ENCODE data around the gene ARHGAP26. TPM values are rescaled to one million over a fixed set of nuclear protein-coding genes. Genes with fewer than 3 reads are reported as not detected.

The ARHGAP26 gene
- total RNA-seq, 4 donors from 2014 or later = 28.2 to 52.3 (median 37.9) TPM

DNA sequence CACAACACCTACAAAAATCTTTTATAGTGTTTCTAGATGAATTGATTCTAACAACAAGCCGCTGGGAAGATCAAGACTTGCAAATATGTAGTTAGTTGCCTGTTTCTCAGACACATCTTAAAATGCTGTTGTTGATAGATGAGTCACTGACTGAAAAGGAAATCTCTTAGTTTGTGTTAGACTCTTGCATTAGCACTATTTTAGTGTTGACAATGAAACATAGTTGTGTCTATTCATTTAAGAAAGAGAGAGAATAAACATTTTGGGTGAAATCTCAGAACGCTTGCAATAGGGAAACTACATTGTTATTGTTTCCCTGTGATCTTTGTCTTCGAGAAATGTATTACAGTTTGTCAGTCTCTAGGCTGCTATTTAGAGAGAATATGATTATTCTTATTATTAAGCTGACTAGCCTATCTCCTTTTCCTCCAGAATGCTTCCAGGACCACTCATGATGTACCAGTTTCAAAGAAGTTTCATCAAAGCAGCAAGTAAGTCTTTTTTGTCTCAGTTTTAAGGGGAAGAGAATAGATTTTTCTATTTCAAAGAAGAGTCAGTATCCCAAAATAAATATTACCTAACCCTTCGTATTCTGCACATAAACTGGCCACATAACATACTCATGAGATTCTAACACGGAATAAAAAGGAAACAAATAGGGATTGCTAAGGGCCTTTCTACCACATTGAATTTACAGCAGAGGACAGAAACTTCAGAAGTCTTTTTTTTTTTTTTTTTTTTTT, 285.6 kb downstream of the ARHGAP26 start:
- peaks cover 8 to 15% of the 10 kb centered on the region in 2 donors for H3K4me1 ChIP-seq
- WGBS, 2 donors = 89 to 90% methylated on average over 5 of the region's 5 CpGs

DNA sequence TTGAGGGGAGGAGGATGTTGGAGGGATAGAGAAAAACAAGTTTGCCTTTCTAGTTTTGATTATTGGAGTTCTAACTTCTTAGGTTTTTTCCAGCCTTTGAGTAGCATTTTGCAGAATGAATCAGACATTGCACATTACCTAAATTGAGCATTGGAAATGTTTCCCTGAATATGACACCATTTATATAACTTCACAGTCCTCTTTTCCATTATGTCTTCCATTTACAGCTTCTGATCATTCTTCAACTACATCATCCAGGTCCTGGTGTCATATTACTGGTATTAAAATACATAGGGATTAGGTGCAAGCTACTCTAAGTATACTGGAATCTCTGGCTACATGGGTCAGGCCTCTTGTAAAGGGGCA, 286.1 kb downstream of the ARHGAP26 start:
- Histone ChIP-seq H3K9me3 (no peaks in the 10 kb centered on the region), H3K36me3 (no peaks in the 10 kb centered on the region), H3K4me3 (replicated peaks in 1 of 3) (no peak overlapping the region), H3K27ac (no peak overlapping the region), H3K4me1 (peaks cover 7 to 11% of the 10 kb centered on the region in 2 donors), H3K27me3 (no peaks in the 10 kb centered on the region)
- TF ChIP-seq, protein P1, sequence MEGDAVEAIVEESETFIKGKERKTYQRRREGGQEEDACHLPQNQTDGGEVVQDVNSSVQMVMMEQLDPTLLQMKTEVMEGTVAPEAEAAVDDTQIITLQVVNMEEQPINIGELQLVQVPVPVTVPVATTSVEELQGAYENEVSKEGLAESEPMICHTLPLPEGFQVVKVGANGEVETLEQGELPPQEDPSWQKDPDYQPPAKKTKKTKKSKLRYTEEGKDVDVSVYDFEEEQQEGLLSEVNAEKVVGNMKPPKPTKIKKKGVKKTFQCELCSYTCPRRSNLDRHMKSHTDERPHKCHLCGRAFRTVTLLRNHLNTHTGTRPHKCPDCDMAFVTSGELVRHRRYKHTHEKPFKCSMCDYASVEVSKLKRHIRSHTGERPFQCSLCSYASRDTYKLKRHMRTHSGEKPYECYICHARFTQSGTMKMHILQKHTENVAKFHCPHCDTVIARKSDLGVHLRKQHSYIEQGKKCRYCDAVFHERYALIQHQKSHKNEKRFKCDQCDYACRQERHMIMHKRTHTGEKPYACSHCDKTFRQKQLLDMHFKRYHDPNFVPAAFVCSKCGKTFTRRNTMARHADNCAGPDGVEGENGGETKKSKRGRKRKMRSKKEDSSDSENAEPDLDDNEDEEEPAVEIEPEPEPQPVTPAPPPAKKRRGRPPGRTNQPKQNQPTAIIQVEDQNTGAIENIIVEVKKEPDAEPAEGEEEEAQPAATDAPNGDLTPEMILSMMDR (IDR thresholded peaks at IDR 0.05) = no peak
- DNase-seq = no peak
- intact Hi-C loops (cut with DNase I) = no loop called here

More for the DNA sequence above, 285.6 kb downstream of the ARHGAP26 start:
- H3K27ac ChIP-seq = no peak overlapping the region
- no peaks in the 10 kb centered on the region for H3K9me3 ChIP-seq
- H3K27me3 ChIP-seq = no peaks in the 10 kb centered on the region
- DNase-seq = no peak
- TF ChIP-seq, protein P1 (IDR thresholded peaks at IDR 0.05) = no peak
- no peak for TF ChIP-seq POLR2A (IDR thresholded peaks at IDR 0.05)
- intact Hi-C loops (cut with DNase I) = no loop called here
- no peaks in the 10 kb centered on the region for H3K36me3 ChIP-seq
- no peak overlapping the region for H3K4me3 ChIP-seq (replicated peaks in 1 of 3)

DNA sequence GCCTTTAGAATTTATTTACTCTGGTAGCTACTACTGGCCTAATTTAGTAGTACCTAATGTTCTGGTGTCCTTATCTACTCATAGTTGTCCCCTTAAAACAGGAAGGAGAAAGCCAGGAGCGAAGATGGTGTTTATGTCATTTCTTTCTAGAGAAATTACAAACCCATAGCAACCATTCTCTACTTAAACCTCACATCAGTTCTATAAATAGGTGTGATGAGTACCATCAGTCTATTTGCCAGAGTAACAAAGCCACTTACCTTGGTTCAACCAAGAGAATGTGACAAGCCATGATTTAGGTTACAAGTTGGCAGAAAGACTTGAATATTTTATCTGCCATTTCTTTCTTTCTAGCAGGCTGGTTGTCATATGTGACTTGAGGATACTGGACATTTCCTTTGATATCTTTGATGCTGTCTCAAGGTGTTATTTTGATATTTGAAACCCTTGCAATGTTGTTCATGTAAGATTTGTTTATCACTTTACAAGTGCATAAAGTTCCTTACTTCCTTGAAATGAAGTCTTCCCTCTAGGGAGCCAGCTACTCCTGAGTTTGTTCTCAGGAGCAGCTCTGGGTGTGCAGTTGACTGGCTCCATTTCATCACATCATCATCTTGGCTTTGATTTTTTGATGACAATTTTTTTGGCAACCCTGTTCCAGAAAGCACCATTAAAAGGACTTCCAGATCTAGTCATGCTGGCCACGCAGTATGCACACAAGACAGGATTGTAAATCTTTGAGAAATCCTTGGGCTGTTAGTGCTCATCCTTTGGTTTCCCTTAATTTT, 286.8 kb downstream of the ARHGAP26 start:
- DNase-seq = no peak
- WGBS, 2 donors = 94 to 95% methylated on average over 2 of the region's 2 CpGs
- Histone ChIP-seq H3K9me3 (no peaks in the 10 kb centered on the region), H3K4me3 (replicated peaks in 1 of 3) (no peak overlapping the region), H3K4me1 (peaks cover under 1 to 4% of the 10 kb centered on the region in 2 donors), H3K27ac (no peak overlapping the region), H3K27me3 (no peaks in the 10 kb centered on the region), H3K36me3 (no peaks in the 10 kb centered on the region)
- TF ChIP-seq POLR2A (IDR thresholded peaks at IDR 0.05) = no peak
- TF ChIP-seq, protein P1 (IDR thresholded peaks at IDR 0.05) = no peak
- intact Hi-C loops (cut with DNase I) = no loop called here

DNA sequence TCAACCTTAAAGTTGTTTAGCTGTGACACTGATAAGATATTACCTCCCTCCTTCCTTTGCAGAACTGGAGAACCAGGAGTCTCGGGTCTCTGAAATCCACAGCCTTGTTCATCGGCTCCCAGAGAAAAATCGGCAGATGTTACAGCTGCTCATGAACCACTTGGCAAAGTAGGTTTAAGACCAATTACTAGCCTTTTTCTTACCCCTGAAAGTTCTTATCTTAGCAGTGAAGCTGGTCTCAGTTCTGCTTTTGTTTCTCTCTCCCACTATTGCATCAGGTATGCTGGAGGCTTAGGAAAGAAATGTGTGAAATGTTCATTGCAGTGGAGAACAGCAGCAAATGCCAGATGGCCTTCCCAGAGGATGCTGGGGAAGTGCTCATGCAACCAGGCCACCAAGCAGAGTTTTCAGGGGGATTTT, 287.4 kb downstream of the ARHGAP26 start:
- no peaks in the 10 kb centered on the region for H3K4me1 ChIP-seq
- no peak overlapping the region for H3K4me3 ChIP-seq (replicated peaks in 1 of 3)
- 94 to 97% methylated on average over 3 of the region's 3 CpGs for WGBS, 2 donors
- no peak for DNase-seq
- intact Hi-C loops (cut with DNase I) = no loop called here
- no peak for TF ChIP-seq POLR2A (IDR thresholded peaks at IDR 0.05)
- TF ChIP-seq, protein P1 (IDR thresholded peaks at IDR 0.05) = no peak
- H3K9me3 ChIP-seq = no peaks in the 10 kb centered on the region
- no peak overlapping the region for H3K27ac ChIP-seq
- H3K36me3 ChIP-seq = no peaks in the 10 kb centered on the region
- H3K27me3 ChIP-seq = no peaks in the 10 kb centered on the region

DNA sequence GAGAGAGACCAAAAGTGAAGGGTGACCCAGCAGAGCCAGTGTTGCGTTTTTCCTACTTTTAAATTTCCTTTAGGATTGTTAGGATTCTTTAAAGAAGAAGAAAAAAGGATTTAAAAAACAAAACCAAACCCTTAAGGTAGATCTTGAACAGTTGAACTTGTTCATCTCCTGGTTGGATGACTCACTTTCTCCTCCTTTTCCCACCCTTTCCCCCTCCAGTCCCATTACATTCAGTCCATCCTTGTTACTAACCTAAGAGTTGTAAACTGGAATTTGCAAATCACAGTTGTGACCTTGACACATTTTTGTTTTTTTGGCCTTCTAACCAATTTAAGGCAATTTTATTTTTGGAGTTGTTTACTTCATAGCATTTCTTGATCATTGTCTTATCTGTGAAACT, 289.2 kb downstream of the ARHGAP26 start:
- no peaks in the 10 kb centered on the region for H3K9me3 ChIP-seq
- H3K27me3 ChIP-seq = no peaks in the 10 kb centered on the region
- TF ChIP-seq, protein P1 (IDR thresholded peaks at IDR 0.05) = no peak
- intact Hi-C loops (cut with DNase I) = no loop called here
- no peak overlapping the region for H3K27ac ChIP-seq
- H3K36me3 ChIP-seq = no peaks in the 10 kb centered on the region
- 100% methylated on average over 1 of the region's 1 CpG for WGBS, 2 donors
- H3K4me3 ChIP-seq (replicated peaks in 1 of 3) = no peak overlapping the region
- H3K4me1 ChIP-seq = peaks cover 0 to 13% of the 10 kb centered on the region in 2 donors
- no peak for DNase-seq
